ENCODE data around the gene ZBTB32.
A peak's percentile ranks its signal among the peaks of the same experiment; 100 is the strongest.

Gene ZBTB32

DNA sequence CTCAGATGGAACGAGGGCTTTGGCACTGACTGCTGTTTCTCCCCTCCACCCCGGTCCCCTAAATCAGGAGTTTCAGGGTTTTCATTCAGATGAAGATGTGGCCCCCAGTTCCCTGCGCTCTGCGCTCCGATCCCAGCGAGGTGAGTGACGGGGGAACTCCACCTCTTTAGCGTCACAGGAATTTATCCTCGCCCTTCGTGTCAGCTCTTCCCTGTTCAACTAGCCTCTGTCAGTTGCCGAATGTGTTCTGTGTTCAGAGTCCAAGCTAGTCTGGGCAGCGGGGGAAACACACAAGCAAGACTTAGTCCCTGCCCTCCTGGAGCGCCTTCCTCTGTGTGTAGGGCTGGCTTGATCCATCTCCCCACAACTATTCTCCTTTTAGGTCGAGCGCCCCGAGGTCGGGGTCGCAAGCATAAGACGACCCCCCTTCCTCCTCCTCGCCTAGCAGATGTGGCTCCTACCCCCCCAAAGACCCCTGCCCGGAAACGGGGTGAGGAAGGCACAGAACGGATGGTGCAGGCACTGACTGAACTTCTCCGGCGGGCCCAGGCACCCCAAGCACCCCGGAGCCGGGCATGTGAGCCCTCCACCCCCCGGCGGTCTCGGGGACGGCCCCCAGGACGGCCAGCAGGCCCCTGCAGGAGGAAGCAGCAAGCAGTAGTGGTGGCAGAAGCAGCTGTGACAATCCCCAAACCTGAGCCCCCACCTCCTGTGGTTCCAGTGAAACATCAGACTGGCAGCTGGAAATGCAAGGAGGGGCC is 15.2 kb downstream of the ZBTB32 start:
- no peak for TF ChIP-seq CTCF (IDR thresholded peaks at IDR 0.05; ENCODE audit: low read depth, low read length)
- DNase-seq (ENCODE audit: low read depth, low spot score), result no peak
- in situ Hi-C loops (cut with HindIII; ENCODE audit: low sequenced_read_pairs), result no loop called here
- peak overlapping the region; percentile 82 for H3K4me3 ChIP-seq (ENCODE audit: low read depth, low read length)

DNA sequence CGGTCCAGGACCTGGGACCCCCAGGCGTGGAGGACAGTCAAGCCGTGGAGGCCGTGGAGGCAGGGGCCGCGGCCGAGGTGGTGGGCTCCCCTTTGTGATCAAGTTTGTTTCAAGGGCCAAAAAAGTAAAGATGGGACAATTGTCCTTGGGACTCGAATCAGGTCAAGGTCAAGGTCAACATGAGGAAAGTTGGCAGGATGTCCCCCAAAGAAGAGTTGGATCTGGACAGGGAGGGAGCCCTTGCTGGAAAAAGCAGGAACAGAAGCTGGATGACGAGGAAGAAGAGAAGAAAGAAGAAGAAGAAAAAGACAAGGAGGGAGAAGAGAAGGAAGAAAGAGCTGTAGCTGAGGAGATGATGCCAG is 15.8 kb downstream of the ZBTB32 start:
- TF ChIP-seq CTCF (IDR thresholded peaks at IDR 0.05; ENCODE audit: low read depth, low read length), result no peak
- no peak for DNase-seq (ENCODE audit: low read depth, low spot score)
- in situ Hi-C loops (cut with HindIII; ENCODE audit: low sequenced_read_pairs), result no loop called here
- no peak overlapping the region for H3K4me3 ChIP-seq (ENCODE audit: low read depth, low read length)

DNA sequence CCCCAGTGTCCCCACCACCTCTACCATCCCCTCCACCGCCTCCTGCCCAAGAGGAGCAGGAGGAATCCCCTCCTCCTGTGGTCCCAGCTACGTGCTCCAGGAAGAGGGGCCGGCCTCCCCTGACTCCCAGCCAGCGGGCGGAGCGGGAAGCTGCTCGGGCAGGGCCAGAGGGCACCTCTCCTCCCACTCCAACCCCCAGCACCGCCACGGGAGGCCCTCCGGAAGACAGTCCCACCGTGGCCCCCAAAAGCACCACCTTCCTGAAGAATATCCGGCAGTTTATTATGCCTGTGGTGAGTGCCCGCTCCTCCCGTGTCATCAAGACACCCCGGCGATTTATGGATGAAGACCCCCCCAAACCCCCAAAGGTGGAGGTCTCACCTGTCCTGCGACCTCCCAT is 16.3 kb downstream of the ZBTB32 start:
- TF ChIP-seq CTCF (IDR thresholded peaks at IDR 0.05; ENCODE audit: low read depth, low read length), result no peak
- DNase-seq (ENCODE audit: low read depth, low spot score), result no peak
- no peak overlapping the region for H3K4me3 ChIP-seq (ENCODE audit: low read depth, low read length)
- in situ Hi-C loops (cut with HindIII; ENCODE audit: low sequenced_read_pairs), result no loop called here

DNA sequence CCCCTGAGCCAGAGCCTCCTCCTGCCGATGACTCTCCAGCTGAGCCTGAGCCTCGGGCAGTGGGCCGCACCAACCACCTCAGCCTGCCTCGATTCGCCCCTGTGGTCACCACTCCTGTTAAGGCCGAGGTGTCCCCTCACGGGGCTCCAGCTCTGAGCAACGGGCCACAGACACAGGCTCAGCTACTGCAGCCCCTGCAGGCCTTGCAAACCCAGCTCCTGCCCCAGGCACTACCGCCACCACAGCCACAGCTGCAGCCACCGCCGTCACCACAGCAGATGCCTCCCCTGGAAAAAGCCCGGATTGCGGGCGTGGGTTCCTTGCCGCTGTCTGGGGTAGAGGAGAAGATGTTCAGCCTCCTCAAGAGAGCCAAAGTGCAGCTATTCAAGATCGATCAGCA is 17.0 kb downstream of the ZBTB32 start:
- in situ Hi-C loops (cut with HindIII; ENCODE audit: low sequenced_read_pairs), result no loop called here
- no peak for DNase-seq (ENCODE audit: low read depth, low spot score)
- H3K4me3 ChIP-seq (ENCODE audit: low read depth, low read length), result no peak overlapping the region
- no peak for TF ChIP-seq CTCF (IDR thresholded peaks at IDR 0.05; ENCODE audit: low read depth, low read length)

- TF ChIP-seq CTCF (IDR thresholded peaks at IDR 0.05; ENCODE audit: low read depth, low read length), result no peak
- no peak overlapping the region for H3K4me3 ChIP-seq (ENCODE audit: low read depth, low read length)
- in situ Hi-C loops (cut with HindIII; ENCODE audit: low sequenced_read_pairs), result no loop called here
- DNase-seq (ENCODE audit: low read depth, low spot score), result no peak
Observed at GRCh38 chr19:35722461-35722860, 18.1 kb downstream of the ZBTB32 start.

DNA sequence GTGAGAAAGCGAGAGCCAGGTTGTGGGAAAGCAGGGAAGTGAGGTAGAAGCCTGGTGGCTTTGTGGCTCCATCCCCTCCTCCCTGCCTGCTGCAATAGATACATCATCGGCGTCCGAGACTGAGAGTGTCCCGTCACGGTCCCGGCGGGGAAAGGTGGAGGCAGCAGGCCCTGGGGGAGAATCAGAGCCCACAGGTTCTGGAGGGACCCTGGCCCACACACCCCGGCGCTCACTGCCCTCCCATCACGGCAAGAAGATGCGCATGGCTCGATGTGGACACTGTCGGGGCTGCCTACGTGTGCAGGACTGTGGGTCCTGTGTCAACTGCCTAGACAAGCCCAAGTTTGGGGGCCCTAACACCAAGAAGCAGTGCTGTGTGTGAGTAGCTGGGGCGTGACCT is 18.5 kb downstream of the ZBTB32 start:
- no peak overlapping the region for H3K4me3 ChIP-seq (ENCODE audit: low read depth, low read length)

More for the DNA sequence above, 18.5 kb downstream of the ZBTB32 start:
- TF ChIP-seq CTCF (IDR thresholded peaks at IDR 0.05; ENCODE audit: low read depth, low read length), result no peak
- in situ Hi-C loops (cut with HindIII; ENCODE audit: low sequenced_read_pairs), result no loop called here
- DNase-seq (ENCODE audit: low read depth, low spot score), result no peak

Measured in astrocyte of the spinal cord (primary cell).